GM12892 (cell line): ENCODE results near the gene SPRED1.
"Not testable (repeated sequence)": the region's sequence is repeated elsewhere in the genome, so short reads cannot be mapped to it uniquely, and the experiment has no call there.

Experiments
- DNase-seq: peaks from one replicate; pipeline ENCODE4 v3.0.0; 2011; ENCODE audit not compliant: insufficient read length
- FAIRE-seq: peaks from 2 replicates; lab custom pipeline; 2011; peaks lifted over from hg19 to GRCh38; lab: Jason Lieb, UNC
- POLR2A ChIP-seq: IDR thresholded peaks from 2 replicates; pipeline ENCODE4 v1.6.1; 2011; ENCODE audit warnings: low read depth, low read length, control low read depth
- POLR2AphosphoS5 ChIP-seq: IDR thresholded peaks from 2 replicates; pipeline ENCODE4 v1.6.1; 2011; ENCODE audit warnings: low read depth, low read length, control low read depth
- TAF1 ChIP-seq: IDR thresholded peaks from 2 replicates; pipeline ENCODE4 v1.6.1; 2011; ENCODE audit warnings: low read depth, mild to moderate bottlenecking, control low read depth, low read length, borderline replicate concordance

The SPRED1 gene

GRCh38 chr15:38217788-38218609 lies 34.6 kb upstream of the SPRED1 start:
- no peak for FAIRE-seq
- no peak for DNase-seq
- TF ChIP-seq POLR2A: no peak
- no peak for TF ChIP-seq TAF1
- no peak for TF ChIP-seq POLR2AphosphoS5

- no peak for TF ChIP-seq POLR2AphosphoS5
- no peak for TF ChIP-seq POLR2A
- TF ChIP-seq TAF1: no peak
- FAIRE-seq (no peak), DNase-seq (no peak)
Observed at GRCh38 chr15:38220606-38221273, 31.9 kb upstream of the SPRED1 start.

- TF ChIP-seq TAF1: no peak
- no peak for FAIRE-seq
- DNase-seq: no peak
Observed at GRCh38 chr15:38224486-38224885, 28.1 kb upstream of the SPRED1 start.

GRCh38 chr15:38225381-38225780 lies 27.3 kb upstream of the SPRED1 start:
- TF ChIP-seq POLR2A (no peak), TAF1 (no peak), POLR2AphosphoS5 (no peak)
- DNase-seq: no peak
- FAIRE-seq: no peak

- FAIRE-seq (no peak), DNase-seq (no peak)
- TF ChIP-seq TAF1 (no peak), POLR2A (no peak), POLR2AphosphoS5 (no peak)
Observed at GRCh38 chr15:38226608-38227266, 25.9 kb upstream of the SPRED1 start.

GRCh38 chr15:38227941-38228340 lies 24.7 kb upstream of the SPRED1 start:
- no peak for DNase-seq
- FAIRE-seq: no peak
- TF ChIP-seq POLR2A (no peak), TAF1 (no peak), POLR2AphosphoS5 (no peak)

GRCh38 chr15:38228618-38229017 lies 24.0 kb upstream of the SPRED1 start:
- FAIRE-seq: no peak

GRCh38 chr15:38229705-38230310 lies 22.8 kb upstream of the SPRED1 start:
- no peak for FAIRE-seq

More at GRCh38 chr15:38228618-38229017, 24.0 kb upstream of the SPRED1 start:
- TF ChIP-seq POLR2A: no peak
- TF ChIP-seq POLR2AphosphoS5: no peak
- no peak for TF ChIP-seq TAF1
- DNase-seq: no peak

GRCh38 chr15:38231436-38231835 lies 21.2 kb upstream of the SPRED1 start:
- FAIRE-seq: no peak
- no peak for TF ChIP-seq POLR2A
- no peak for TF ChIP-seq POLR2AphosphoS5
- TF ChIP-seq TAF1: no peak
- DNase-seq: no peak

More at GRCh38 chr15:38229705-38230310, 22.8 kb upstream of the SPRED1 start:
- TF ChIP-seq POLR2AphosphoS5 (no peak), TAF1 (no peak), POLR2A (no peak)
- DNase-seq: no peak

GRCh38 chr15:38237021-38237420 lies 15.6 kb upstream of the SPRED1 start:
- DNase-seq, FAIRE-seq: not testable (repeated sequence)

GRCh38 chr15:38238311-38238710 lies 14.3 kb upstream of the SPRED1 start:
- TF ChIP-seq POLR2AphosphoS5 (no peak), TAF1 (no peak)
- FAIRE-seq (no peak), DNase-seq (no peak)
